Stimulated activated CD8-positive, alpha-beta memory T cell treated with anti-CD3 and anti-CD28 coated beads, Interleukin-15, amount 100 ng/mL, for 24 hours (primary cell): ENCODE measurements around the gene ABHD10.
"Not testable (repeated sequence)": the region's sequence is repeated elsewhere in the genome, so short reads cannot be mapped to it uniquely, and the experiment has no call there.

Experiments used
- DNase-seq: peaks from one replicate; pipeline ENCODE4 v3.0.0-alpha.2; 2020; ENCODE audit warnings: low read depth

Gene ABHD10

GRCh38 chr3:112032098-112032731 lies 53.4 kb downstream of the ABHD10 start:
- DNase-seq = no peak

GRCh38 chr3:112034436-112034835 lies 55.6 kb downstream of the ABHD10 start, which contains the start of gene TMPRSS7:
TSS of gene TMPRSS7 (plus strand) at chr3:112034736. CDS start at chr3:112034846, 110 bp downstream.
- DNase-seq = no peak

- no peak for DNase-seq
Measured at GRCh38 chr3:112035241-112035640, 56.4 kb downstream of the ABHD10 start.

GRCh38 chr3:112037194-112037593 lies 58.4 kb downstream of the ABHD10 start:
- DNase-seq = not testable (repeated sequence)

GRCh38 chr3:112038863-112039262 lies 60.0 kb downstream of the ABHD10 start:
- DNase-seq = no peak

GRCh38 chr3:112041321-112041720 lies 62.5 kb downstream of the ABHD10 start:
- no peak for DNase-seq

GRCh38 chr3:112042842-112043280 lies 64.0 kb downstream of the ABHD10 start:
- no peak for DNase-seq
